ENCODE measurements around the gene ZNF580. TPM values are rescaled to one million over a fixed set of nuclear protein-coding genes. Genes with fewer than 3 reads are reported as not detected.

ZNF580 gene
- total and polyA plus RNA-seq, 2 of the 8 experiments (the other 6 are each of a cell fraction or from before 2014, with no cell fraction given) = 12.0 to 24.6 TPM

DNA sequence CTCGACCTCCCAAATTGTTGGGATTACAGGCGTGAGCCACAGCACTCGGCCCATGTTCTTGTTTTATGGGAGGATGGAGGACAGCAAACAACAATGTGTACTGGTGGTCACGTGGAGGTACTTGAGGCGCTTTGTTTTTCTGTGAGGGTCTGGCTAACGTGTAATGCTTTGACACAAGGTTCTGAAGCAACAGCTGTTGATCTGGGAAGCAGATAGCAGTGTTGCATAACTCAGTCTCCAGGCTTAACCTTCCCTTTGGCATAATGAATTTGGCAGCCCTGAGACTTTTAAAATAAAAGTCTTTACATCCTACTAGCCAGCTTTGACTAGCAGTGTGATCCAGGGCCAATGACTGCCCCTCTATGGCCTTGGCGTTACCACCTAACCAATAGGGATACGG is 6.9 kb upstream of the ZNF580 start (continued):
- no peak for TF ChIP-seq TCF12 (IDR thresholded peaks at IDR 0.05; ENCODE audit: low read depth, low read length)
- TF ChIP-seq SUZ12 (IDR thresholded peaks at IDR 0.05; ENCODE audit: low read length) = no peak

All from H1 (cell line).